Right ventricle myocardium superior (tissue), 1 donor: ENCODE measurements around the gene FARS2. TPM values are rescaled to one million over a fixed set of nuclear protein-coding genes. Genes with fewer than 3 reads are reported as not detected.
A peak's percentile ranks its signal among the peaks of the same experiment; 100 is the strongest.

Experiments
- ATAC-seq: fragments of 200-7000 bp; cut with Tn5 transposase; one replicate; pipeline ENCODE4 v1.9.1; 2020; ENCODE audit warnings: mild to moderate bottlenecking; ENCODE audit not compliant: poor library complexity
- DNase-seq: peaks from one replicate; pipeline ENCODE4 v3.0.0-alpha.2; 2020
- intact Hi-C: fragments of 100-400 bp; cut with DNase I; formaldehyde crosslinking; loops from one replicate; pipeline ENCODE4 v1.11.2; 2022
- total RNA-seq: library from RNA; stranded (reverse); fragmentation: NEBNext Ultra II Directional; extraction: Animal tissue kit (Norgen Biotek cat#: 25700); gene quantifications from one replicate; pipeline ENCODE4 v1.2.1, GENCODE V29; 2021
- donor health status: DM: no; HTN: yes; CAD: no; lungs with severe emphysema.

Gene FARS2
- total RNA-seq, 1 donor from 2014 or later = 20.8 TPM

DNA sequence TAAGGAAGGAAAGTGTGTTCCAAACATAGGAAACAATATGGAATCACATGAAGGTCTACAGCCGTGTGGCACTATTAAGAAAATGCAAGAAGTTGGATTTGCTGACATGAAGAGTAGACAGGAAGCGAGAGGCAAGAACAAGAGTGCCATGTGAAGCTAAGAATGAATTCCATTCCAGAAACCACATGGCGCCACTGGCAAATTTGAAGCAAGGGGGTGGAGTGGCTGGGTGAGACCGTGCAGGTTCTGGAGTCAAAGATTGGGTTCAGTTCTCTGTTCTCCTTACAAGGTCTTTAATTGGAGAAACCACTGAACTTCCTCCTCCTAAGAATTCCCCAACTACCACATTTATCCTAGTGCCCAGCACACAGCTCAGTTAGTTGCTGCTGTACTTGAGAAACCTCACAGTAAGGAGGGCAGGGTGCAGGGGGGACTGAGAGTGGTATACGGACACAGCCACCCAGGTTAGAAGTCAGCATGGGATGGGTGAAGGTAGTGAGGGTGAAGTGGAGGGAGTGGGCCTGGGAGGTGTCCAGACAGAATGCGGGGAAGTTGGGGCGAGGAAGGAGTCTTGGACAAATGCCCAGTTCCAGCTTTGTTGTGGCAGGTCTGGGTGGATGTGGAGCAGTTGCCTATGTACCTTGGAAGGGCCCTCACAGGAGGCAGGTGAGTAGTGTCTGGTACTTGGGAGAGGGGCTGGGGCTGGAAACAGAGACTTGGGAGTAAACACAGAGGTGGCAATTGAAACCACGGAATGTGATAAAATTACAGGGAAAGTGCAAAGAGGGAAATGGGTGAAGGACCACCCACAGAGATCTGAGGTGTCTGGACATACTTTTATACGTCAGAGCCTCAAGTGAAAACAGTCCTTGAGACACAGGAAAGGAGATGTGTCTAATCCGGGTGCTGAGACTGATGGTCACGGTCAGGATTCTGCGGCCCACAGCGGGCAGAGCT lies 14.9 kb upstream of the FARS2 start:
- intact Hi-C loops = no loop called here
- DNase-seq (no peak), ATAC-seq (no peak)

DNA sequence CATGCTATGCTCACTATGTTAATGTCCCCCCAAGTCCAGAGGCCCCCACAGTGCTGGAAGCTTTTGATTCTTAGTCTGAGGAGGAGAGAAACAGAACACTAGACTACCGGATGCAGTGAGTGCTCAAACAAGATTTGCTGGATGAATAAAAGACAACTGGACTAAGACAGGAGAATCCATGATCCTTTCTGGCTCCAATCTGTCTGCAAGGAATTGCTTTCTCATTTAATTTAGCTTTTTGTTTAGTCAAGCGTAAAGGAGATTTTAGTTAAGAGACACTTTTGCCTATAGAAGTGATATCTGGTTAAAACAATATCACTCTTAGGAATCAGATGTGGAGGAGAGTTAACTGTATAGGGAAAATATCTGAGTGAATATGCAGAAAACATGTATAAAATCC lies 14.1 kb upstream of the FARS2 start:
- DNase-seq (no peak), ATAC-seq (no peak)
- intact Hi-C loops = no loop called here

DNA sequence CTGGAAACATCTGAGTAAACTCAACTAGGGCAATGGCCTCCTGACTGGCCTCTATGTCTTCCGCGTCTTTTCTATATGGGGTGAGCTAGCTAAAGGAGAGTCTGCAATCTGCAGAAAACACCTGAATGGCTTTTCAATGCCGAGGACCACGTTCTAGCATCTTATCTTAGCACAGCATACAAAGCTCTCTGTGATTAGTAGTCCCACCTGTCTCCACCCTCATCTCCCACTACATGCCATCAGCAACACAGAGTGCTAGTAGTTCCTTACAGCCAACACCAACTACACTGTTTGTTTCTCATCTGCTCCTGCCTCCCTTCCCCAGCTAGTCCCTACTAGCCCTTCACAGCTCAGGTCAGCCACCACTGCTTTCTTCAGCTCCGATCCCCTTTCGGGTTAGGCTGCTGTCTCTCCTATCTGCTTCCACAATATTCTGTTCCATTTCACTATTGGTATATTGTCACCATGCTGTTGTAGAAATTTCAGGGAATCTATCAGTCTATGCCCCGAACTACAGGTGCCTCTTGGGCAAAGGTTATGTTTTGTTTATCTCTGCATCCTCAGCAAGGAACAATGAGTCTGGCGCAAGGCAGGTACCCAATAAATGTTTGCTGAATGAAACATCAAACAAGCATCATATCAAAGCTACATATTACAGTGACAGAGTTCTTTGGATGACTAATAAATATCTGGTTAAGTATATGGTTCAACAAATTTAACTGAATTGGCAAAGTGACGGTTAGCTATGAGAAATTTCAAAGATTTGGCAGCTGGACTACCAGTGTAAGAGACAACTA lies 12.8 kb upstream of the FARS2 start:
- DNase-seq (no peak), ATAC-seq (no peak)
- intact Hi-C loops = no loop called here

DNA sequence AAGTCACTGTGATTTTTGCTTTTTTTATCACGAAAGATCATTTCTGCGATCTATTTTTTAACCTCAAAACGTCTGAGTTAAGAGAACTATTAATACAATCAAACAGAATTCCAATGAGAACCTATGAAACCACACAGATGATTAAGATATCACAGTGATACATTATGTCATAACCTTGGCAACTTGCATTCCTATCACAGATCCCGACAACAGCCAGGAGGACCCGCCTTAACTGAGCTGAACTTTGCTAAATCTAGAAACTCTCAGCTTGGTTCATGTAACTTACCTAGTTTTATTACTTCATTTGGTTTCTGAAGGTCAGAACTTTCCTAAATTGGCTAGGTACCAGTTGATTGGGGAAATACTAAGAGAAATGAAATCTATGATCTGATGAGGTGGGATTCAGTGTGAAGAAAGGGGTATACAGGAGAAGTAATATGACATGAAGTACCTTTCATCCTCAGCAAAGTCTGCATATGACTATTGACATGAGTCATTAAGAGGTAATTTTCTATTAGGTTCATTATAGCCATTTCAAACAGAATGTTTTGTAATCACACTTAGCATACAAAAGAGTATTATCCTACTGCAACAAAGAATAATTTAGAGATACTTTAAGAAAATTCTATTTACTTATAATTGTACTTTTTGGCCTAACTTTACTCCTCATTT lies 11.7 kb upstream of the FARS2 start:
- DNase-seq (no peak), ATAC-seq (no peak)
- intact Hi-C loops = no loop called here

DNA sequence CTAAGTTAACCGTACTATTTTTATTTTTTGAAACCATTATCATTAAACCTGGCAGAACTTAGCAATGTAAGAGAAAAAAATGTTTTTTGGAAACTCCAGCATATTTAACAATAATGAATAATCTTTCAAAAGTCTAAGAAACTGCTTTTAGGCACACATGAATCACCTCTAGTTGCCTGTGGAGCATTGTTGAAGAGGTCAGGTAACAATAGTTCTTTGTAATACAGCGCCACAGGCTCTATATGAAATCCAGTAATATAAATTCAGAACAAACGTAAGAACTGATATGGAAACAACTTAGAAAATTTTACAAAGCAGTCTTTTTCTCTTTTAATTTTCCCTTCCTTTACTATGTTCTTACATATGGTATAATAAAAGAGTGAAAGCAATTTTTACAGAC lies 10.9 kb upstream of the FARS2 start:
- intact Hi-C loops = no loop called here
- DNase-seq = no peak
- no peak for ATAC-seq

DNA sequence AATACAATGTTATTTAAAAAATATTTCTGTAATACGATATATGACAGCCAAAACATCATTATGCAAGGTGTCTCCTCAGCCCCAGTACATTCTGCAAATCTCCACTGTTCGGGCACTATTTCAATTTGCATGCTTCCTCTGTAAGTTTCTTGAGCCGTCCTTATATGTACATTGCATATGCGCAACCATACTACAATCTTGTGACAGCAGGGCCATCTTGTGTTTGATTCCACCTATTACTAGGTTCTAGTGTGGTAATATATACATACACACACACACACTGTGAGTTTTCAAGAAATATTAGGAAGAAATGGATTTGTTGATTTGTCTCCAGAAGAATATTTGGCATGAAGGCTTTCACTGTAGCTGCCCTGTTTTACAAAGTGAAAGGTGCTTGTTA lies 10.4 kb upstream of the FARS2 start:
- ATAC-seq (no peak), DNase-seq (no peak)
- intact Hi-C loops = no loop called here

DNA sequence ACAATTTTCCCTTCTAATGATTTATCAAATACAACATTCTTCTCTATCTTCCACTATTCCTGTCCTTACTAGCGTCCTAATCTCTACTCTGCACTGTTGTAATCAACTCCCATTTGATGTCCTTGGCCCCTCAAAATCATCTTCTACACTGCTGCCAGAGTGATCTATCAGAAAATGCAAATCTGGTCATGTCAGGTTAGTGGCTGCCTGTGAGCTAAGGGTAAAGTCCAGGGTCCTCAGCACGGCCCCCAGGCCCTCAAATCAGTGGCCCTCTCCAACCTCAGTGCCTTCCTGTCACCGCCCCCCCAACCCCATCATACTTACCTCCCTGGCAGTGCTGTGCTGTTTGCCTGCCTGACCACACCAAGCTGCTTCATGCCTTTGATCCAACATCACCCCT lies 4.4 kb upstream of the FARS2 start:
- ATAC-seq = no peak
- intact Hi-C loops = no loop called here
- no peak for DNase-seq

DNA sequence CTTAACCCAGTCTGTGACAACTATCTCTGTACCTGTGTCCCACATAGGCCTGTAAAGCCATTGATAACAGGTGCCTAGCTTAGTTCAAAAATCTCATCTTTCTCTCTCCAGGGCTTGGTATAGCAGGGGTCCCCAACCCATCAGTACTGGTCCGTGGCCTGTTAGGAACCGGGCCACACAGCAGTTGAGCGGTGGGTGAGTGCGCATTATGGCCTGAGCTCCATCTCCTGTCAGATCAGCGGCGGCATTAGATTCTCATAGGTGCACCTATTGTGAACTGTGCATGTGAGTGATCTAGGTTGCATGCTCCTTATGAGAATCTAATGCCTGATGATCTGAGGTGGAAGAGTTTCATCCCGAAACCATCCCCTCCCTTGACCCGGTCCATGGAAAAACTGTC lies 3.9 kb upstream of the FARS2 start:
- no peak for ATAC-seq
- intact Hi-C loops = no loop called here
- DNase-seq = no peak

DNA sequence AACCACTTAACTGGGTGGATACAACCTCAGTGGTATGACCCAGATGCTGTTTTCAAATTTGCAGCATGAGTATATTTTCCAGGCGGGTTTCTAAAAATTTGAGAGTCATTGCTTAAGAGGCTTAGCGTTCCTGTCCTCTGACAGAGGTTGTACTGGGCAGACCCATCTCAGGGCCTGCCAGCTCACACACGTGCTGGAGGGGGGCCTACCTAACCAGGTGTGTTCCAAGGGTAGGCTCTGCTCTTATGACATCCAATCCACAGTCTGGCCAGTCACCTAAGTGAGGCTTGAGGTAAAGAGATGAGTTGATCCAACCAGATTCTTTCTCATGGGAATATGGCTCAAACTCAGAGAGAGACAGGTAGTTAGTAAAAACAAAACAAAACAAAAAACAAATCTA lies 1.9 kb upstream of the FARS2 start:
- intact Hi-C loops = no loop called here
- no peak for ATAC-seq
- no peak for DNase-seq

DNA sequence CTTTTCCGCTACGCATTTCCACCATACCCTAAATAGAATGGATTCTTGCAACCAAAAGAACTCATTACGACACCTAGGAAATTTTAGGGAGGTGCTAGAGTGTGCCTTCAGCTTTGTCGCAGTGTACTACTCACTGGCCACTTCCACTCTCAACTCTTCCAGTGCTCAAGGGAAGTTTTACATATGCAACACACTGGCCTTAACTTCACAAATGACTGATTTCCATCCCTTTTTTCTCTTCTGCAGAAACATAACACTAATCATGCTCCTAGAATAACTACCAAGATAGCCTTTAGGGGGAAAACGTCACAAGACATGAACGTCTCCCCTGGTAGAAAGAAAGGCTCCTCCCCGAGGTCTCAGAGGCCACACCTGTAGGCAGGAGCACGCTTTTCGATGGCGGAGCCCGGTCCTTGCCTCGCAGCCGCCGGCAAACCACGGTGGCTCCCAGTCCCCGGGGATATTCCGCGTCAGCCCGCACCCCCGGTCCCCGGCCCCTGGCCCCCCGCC lies 1.1 kb upstream of the FARS2 start:
- DNase-seq = peak; percentile 70
- intact Hi-C loops = loop anchor here (5.0 kb wide), 1 partner anchor 118 kb away; no protein-coding TSS in a partner anchor
- ATAC-seq = peak; percentile 59

DNA sequence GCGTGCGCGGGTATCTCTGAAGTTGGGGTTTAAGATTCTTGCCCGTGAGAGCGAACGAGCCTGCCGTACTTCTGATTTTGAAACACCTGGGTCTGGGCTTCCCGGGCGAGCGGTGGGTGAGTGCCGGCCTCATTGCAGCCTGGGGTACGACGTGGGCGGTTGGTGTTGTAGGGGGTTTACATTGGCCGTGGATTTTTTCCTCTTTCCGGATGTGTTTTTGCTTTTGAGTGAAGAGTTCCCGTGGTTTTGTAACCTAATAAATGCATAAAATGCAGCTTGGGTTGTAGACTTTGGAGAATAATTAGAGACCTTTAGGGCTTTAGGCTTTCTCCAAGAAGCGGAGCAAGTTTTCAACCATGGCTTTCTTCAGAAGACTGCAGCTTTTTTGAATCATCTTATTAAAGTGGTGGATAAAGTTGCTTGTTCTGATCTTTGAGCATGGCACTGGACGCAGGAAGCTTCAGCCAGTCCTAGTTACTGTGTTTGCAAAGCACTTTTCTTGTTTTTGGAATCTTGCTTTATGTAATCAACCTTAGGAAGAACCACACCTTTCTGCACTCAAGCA lies 314 bp downstream of the FARS2 start:
- ATAC-seq (no peak), DNase-seq (no peak)
- intact Hi-C loops = loop anchor here (5.0 kb wide), 1 partner anchor 119 kb away; no protein-coding TSS in a partner anchor

DNA sequence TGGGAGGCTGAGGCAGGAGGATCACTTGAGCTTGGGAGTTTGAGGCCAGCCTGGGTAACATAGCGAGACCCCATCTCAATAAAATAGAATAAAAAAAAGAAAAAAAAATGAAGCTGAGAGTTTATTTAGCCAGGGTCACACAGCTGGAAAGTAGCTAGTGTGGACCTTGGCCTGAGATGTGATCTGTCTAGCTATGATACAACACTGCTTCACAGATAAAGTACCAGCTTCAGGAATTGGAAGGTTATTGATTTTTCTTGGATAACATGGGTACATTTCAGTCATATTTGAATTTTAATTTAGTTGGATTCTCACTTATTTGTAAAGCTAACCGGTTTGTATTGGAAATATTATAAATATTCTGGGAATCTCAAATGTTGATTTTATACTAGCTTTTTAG lies 5.1 kb downstream of the FARS2 start:
- DNase-seq (no peak), ATAC-seq (no peak)
- intact Hi-C loops = no loop called here

DNA sequence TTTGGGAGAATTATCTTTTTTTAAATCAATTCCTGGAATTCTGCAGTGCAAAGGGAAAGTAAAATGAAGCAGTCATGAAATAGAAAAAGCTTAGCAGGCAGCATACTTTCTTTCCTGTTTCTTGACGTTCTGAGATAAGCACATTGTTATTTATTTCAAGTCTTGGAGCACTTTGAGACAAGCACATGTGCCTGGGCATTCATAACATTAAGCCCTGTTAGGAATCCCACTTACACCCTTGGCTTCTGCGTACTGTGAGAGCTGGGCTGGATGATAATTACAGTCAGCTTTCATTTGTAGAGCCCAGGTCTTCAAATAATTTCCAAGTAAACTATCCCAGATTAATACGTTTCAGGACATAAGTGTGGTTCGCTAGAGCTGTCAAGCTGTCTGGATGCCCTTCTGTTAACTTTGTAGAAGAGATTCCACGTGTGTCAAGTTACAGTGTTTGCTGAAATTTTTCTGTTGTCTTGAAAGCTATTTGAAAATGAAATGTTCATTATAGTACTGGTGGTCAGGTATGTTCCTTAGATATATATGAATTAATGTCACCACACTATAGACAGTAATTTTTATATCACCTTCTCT lies 8.9 kb downstream of the FARS2 start:
- ATAC-seq (no peak), DNase-seq (no peak)
- intact Hi-C loops = no loop called here

DNA sequence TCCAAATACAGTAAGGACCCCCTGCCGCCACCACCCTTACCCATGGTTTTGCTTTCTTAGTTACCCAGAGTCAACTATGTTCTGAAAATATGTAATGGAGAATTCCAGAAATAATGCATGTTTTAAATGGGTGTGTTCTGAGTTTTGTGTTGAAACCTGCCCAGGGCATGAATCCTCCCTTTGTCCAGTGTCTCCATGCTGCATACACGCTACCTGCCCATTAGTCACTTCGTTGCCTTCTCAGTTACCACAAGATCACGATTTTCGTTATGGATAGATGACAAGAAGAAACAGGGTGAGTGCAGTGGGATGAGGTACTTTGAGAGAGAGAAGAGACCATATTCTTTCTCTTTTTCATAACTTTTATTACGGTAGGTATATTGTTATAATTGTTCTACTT lies 10.6 kb downstream of the FARS2 start:
- ATAC-seq (no peak), DNase-seq (no peak)
- intact Hi-C loops = no loop called here

DNA sequence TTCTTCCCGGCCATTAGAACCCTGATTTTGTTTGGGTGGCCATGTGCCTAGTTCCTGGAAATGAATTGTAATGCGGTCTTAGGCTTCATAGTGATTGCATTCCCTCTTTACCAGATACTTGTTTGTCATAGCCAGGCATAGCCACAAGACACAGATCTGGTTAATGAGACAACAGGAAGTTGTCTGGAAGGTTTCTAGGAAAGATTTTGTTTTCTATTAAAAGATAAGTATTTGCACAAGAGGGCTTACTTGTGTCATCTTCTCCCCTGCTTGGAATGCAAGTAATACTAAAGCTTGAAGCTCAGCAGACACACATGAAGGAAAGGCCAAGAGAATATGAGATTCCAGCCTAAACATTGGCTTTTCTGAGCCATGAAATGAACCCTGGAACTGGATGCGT lies 12.9 kb downstream of the FARS2 start:
- intact Hi-C loops = no loop called here
- no peak for ATAC-seq
- DNase-seq = no peak

DNA sequence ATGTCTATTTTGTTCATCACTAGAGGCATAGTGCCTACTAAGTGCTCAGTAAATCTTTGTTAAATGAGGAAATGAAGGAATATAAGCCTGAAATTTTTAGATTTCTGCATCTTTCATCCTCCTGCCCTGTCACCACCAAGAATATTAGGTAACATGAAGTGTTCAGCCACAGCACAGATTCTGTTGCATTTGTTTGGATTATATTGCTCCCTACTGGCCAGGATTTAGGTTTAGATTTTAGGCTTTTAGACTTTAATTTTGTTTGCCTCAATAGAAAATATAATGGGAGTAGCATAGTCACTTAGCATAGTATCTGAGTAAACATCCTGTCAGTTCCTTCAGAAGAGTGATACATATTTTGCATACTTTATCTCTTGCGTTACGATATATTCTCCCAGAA lies 14.2 kb downstream of the FARS2 start:
- DNase-seq (no peak), ATAC-seq (no peak)
- intact Hi-C loops = no loop called here

DNA sequence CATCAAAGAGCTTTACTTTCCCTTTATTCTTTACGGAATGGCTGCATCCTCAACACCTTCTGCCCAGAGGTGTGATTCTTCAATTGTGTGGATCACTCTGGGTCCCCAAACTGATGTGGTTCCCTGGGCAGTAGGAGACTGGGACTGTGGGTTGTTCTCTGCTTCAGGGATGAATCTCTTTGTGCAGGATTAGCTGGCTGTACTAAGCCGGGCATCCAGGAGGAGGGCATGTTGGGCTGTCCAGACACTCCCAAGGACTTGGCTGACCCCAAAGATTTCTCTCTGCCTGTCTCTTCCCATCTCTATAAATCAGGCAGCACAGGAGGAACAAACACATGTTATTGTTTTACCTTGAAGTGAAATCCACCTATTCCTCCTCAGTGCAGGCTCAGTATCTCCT lies 15.3 kb downstream of the FARS2 start:
- ATAC-seq (no peak), DNase-seq (no peak)
- intact Hi-C loops = no loop called here

DNA sequence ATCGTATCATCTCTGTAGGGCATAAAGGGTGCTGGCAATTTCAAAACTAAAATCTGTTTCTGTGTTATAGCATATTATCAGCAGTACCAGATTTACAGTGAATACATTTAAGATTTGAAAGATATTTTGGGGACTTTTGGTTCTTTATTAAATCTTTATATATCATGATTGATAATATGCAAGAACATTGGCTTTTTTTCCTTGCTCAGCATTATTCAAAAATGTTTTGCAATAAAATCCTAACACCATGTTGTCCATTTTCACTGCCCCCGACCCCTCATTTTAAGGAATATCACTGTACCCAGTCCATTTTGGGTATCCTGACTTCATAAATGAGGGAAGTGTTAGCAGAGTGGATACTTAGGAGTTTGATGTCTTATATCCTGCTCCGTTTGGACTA lies 16.3 kb downstream of the FARS2 start:
- no peak for ATAC-seq
- intact Hi-C loops = no loop called here
- DNase-seq = no peak

DNA sequence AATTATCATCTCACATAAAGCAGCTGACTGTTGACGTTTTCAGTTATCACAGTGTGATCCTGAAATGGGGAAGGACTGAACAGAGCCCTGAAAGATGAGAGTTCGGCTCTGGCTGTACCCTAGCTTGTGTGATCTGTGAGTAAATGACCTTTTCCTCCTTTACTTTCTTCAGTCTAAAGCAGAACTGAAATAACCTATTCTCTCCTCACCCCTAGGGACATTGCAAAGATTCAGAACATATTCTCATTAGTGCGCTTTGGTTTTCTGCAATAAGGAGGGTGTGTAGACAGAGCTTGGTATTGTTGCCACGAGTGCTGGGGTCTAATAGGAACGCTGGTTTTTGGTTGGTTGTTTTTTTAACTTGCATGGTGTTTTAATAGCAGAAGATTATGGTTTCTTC lies 16.7 kb downstream of the FARS2 start:
- intact Hi-C loops = no loop called here
- ATAC-seq (no peak), DNase-seq (no peak)
